ENCODE measurements around the gene NECTIN3.

Gene NECTIN3

GRCh38 chr3:111084911-111085310, 13.3 kb downstream of the NECTIN3 start:
- no peak for DNase-seq

GRCh38 chr3:111087924-111088469, 16.4 kb downstream of the NECTIN3 start:
- no peak for DNase-seq

GRCh38 chr3:111096487-111097209, 25.0 kb downstream of the NECTIN3 start:
- no peak for DNase-seq

GRCh38 chr3:111103807-111104206, 32.2 kb downstream of the NECTIN3 start:
- DNase-seq, result no peak

- DNase-seq, result no peak
These were observed 35.5 kb downstream of the NECTIN3 start for GRCh38 chr3:111106993-111107661.

GRCh38 chr3:111107662-111108035, 36.0 kb downstream of the NECTIN3 start:
- no peak for DNase-seq

- no peak for DNase-seq
These were observed 41.3 kb downstream of the NECTIN3 start for GRCh38 chr3:111112913-111113312.

- DNase-seq, result no peak
These were observed 57.3 kb downstream of the NECTIN3 start for GRCh38 chr3:111128884-111129283.

- no peak for DNase-seq
These were observed 59.2 kb downstream of the NECTIN3 start for GRCh38 chr3:111130827-111131226.

GRCh38 chr3:111134302-111134701, 62.7 kb downstream of the NECTIN3 start:
- DNase-seq, result no peak

GRCh38 chr3:111151438-111151837, 79.8 kb downstream of the NECTIN3 start:
- DNase-seq, result no peak

- no peak for DNase-seq
These were observed 80.9 kb downstream of the NECTIN3 start for GRCh38 chr3:111152496-111152895.

GRCh38 chr3:111156517-111156916, 84.9 kb downstream of the NECTIN3 start:
- DNase-seq, result no peak

- no peak for DNase-seq
These were observed 87.8 kb downstream of the NECTIN3 start for GRCh38 chr3:111159391-111159790.

GRCh38 chr3:111164621-111165020, 93.0 kb downstream of the NECTIN3 start:
- DNase-seq, result no peak

GRCh38 chr3:111165411-111165810, 93.8 kb downstream of the NECTIN3 start:
- no peak for DNase-seq

GRCh38 chr3:111173328-111173900, 101.8 kb downstream of the NECTIN3 start:
- DNase-seq, result no peak

GRCh38 chr3:111173906-111174305, 102.3 kb downstream of the NECTIN3 start:
- no peak for DNase-seq

GRCh38 chr3:111190518-111190917, 118.9 kb downstream of the NECTIN3 start:
- no peak for DNase-seq

GRCh38 chr3:111193472-111193871, 121.9 kb downstream of the NECTIN3 start:
- DNase-seq, result no peak

GRCh38 chr3:111194048-111194447, 122.4 kb downstream of the NECTIN3 start:
- no peak for DNase-seq

- no peak for DNase-seq
These were observed 125.9 kb downstream of the NECTIN3 start for GRCh38 chr3:111197485-111197884.

GRCh38 chr3:111200027-111200426, 128.4 kb downstream of the NECTIN3 start:
- DNase-seq, result no peak

Data from NCI-H1092 (cell line).